HG03066 (cell line): ENCODE measurements around the gene ZNF184.

Experiments
- ATAC-seq: cut with Tn5 transposase; IDR thresholded peaks from one replicate; pipeline ENCODE4 v1.9.1; 2021; ENCODE audit warnings: low read depth; ENCODE audit not compliant: unreplicated experiment

Gene ZNF184

GRCh38 chr6:27472617-27473400, at the start of gene ZNF184:
TSS of gene ZNF184 (minus strand) at chr6:27473105. CDS start at chr6:27472294, 811 bp downstream.
- ATAC-seq = peak; percentile 85

GRCh38 chr6:27518881-27519795, 46.2 kb upstream of the ZNF184 start:
- peak; percentile 51 for ATAC-seq

- ATAC-seq = no peak
Observed at GRCh38 chr6:27517928-27518787, 45.3 kb upstream of the ZNF184 start.

GRCh38 chr6:27517238-27517637, 44.3 kb upstream of the ZNF184 start:
- no peak for ATAC-seq

GRCh38 chr6:27514906-27515495, 42.1 kb upstream of the ZNF184 start:
- ATAC-seq = no peak

GRCh38 chr6:27512525-27512924, 39.6 kb upstream of the ZNF184 start:
- ATAC-seq = no peak

- ATAC-seq = no peak
Observed at GRCh38 chr6:27507041-27507956, 34.4 kb upstream of the ZNF184 start.

GRCh38 chr6:27505209-27506027, 32.5 kb upstream of the ZNF184 start:
- no peak for ATAC-seq

- ATAC-seq = peak; percentile 41
Observed at GRCh38 chr6:27503436-27504030, 30.6 kb upstream of the ZNF184 start.

GRCh38 chr6:27502508-27503435, 29.9 kb upstream of the ZNF184 start:
- peak; percentile 61 for ATAC-seq

- no peak for ATAC-seq
Observed at GRCh38 chr6:27501187-27501586, 28.3 kb upstream of the ZNF184 start.

- ATAC-seq = no peak
Observed at GRCh38 chr6:27500177-27500576, 27.3 kb upstream of the ZNF184 start.

GRCh38 chr6:27495386-27496135, 22.7 kb upstream of the ZNF184 start:
- no peak for ATAC-seq

- no peak for ATAC-seq
Observed at GRCh38 chr6:27494987-27495385, 22.1 kb upstream of the ZNF184 start.

GRCh38 chr6:27494103-27494502, 21.2 kb upstream of the ZNF184 start:
- ATAC-seq = no peak

- no peak for ATAC-seq
Observed at GRCh38 chr6:27492631-27493190, 19.8 kb upstream of the ZNF184 start.
